ENCODE measurements around the gene RETREG2. TPM values are rescaled to one million over a fixed set of nuclear protein-coding genes. Genes with fewer than 3 reads are reported as not detected.

The RETREG2 gene
- polyA plus RNA-seq, 2 of the 4 experiments (the other 2 are of a cell fraction): 52.8 to 67.5 TPM

DNA sequence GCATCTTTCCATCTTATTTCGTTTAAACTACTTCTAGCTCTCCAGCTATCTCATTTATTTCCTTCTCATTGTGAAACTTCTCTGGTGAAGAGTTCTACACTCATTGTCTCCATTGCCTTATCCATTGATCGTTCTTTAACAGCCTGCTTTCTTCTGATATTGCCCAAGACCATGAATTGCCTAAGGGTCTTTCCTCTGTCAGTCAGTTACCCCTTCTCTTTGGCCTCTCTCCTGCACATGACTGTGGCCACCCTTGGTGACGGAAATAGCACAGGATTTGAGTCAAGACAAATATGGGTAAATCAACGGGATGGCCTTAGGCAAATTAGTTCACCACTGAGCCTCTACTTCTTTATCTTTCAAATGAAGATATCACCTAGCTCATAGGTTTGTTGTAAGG, 44.1 kb upstream of the RETREG2 start (continued):
- no peak for TF ChIP-seq ZNF302 (CRISPR knock-in tag; IDR thresholded peaks at IDR 0.05)
- no peak for TF ChIP-seq JUNB (IDR thresholded peaks at IDR 0.05)
- TF ChIP-seq NPAS2 (CRISPR knock-in tag; IDR thresholded peaks at IDR 0.05; ENCODE audit: borderline replicate concordance): no peak
- no peak for TF ChIP-seq FOSB (CRISPR knock-in tag; IDR thresholded peaks at IDR 0.05)

GRCh38 chr2:219140722-219141121, 37.4 kb upstream of the RETREG2 start:
- FAIRE-seq: no peak
- ChIA-PET POLR2A (no interaction called here), CTCF (interaction anchor here (0.7 to 21.6 kb wide), 5 partner anchors 14 to 264 kb away, joined by 4 to 332 read pairs (median 14); partner anchors contain the start of gene IHH)
- 89% methylated on average over 3 of the region's 3 CpGs for WGBS (ENCODE audit: missing lambda C conversion rate)
- H3K4me1 ChIP-seq: peaks cover 5% of the 10 kb centered on the region; the same call in 1 of the 3 replicates
- no peak overlapping the region for H3K4me2 ChIP-seq
- TF ChIP-seq CHD2 (IDR thresholded peaks at IDR 0.05; ENCODE audit: low read length, partially characterized antibody) (no peak), NPAS2 (CRISPR knock-in tag; IDR thresholded peaks at IDR 0.05; ENCODE audit: borderline replicate concordance) (no peak), E2F6 (IDR thresholded peaks at IDR 0.05; ENCODE audit: borderline replicate concordance, low read depth) (no peak), GATA3 (IDR thresholded peaks at IDR 0.05; ENCODE audit: borderline replicate concordance) (no peak), MAFK (IDR thresholded peaks at IDR 0.05; ENCODE audit: partially characterized antibody) (no peak)
- TF ChIP-seq, protein P1, sequence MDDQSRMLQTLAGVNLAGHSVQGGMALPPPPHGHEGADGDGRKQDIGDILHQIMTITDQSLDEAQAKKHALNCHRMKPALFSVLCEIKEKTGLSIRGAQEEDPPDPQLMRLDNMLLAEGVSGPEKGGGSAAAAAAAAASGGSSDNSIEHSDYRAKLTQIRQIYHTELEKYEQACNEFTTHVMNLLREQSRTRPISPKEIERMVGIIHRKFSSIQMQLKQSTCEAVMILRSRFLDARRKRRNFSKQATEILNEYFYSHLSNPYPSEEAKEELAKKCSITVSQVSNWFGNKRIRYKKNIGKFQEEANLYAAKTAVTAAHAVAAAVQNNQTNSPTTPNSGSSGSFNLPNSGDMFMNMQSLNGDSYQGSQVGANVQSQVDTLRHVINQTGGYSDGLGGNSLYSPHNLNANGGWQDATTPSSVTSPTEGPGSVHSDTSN (IDR thresholded peaks at IDR 0.05): no peak
- no peak overlapping the region for H3K4me3 ChIP-seq
- no peak for DNase-seq (ENCODE audit: low read depth in 1 of 2, low spot score in 1 of 2)
- no peaks in the 10 kb centered on the region for H3K9me3 ChIP-seq
- no peak overlapping the region for H3K27ac ChIP-seq
- no peak for ATAC-seq

- FAIRE-seq: no peak
- ChIA-PET POLR2A (no interaction called here), CTCF (interaction anchor here (0.6 to 21.6 kb wide), 9 partner anchors 12 to 266 kb away, joined by 3 to 332 read pairs (median 5); partner anchors contain the start of gene IHH)
- no peak for DNase-seq (ENCODE audit: low read depth in 1 of 2, low spot score in 1 of 2)
- Histone ChIP-seq H3K4me1 (peaks cover 5% of the 10 kb centered on the region; the same call in 1 of the 3 replicates), H3K4me2 (no peak overlapping the region), H3K4me3 (no peak overlapping the region), H3K27ac (no peak overlapping the region), H3K9me3 (no peaks in the 10 kb centered on the region)
- ATAC-seq: peak; percentile 68 to 70; a peak in 4 of 6 replicates
- WGBS (ENCODE audit: missing lambda C conversion rate): 71% methylated on average over 6 of the region's 6 CpGs
- TF ChIP-seq JUNB (IDR thresholded peaks at IDR 0.05) (no peak), NPAS2 (CRISPR knock-in tag; IDR thresholded peaks at IDR 0.05; ENCODE audit: borderline replicate concordance) (no peak), HOXB5 (CRISPR knock-in tag; IDR thresholded peaks at IDR 0.05) (no peak), USF2 (IDR thresholded peaks at IDR 0.05) (no peak), EHF (CRISPR knock-in tag; IDR thresholded peaks at IDR 0.05) (no peak), FOXS1 (CRISPR knock-in tag; IDR thresholded peaks at IDR 0.05) (no peak), ZNF302 (CRISPR knock-in tag; IDR thresholded peaks at IDR 0.05) (no peak), EHMT2 (IDR thresholded peaks at IDR 0.05; ENCODE audit: low read depth) (no peak), KDM5A (IDR thresholded peaks at IDR 0.05) (no peak), RAD21 (conservative IDR thresholded peaks at IDR 0.05 in 1 of 2, IDR thresholded peaks at IDR 0.05 in 1 of 2) (no peak), KDM1A (IDR thresholded peaks at IDR 0.05; ENCODE audit: low read depth) (no peak), E2F6 (IDR thresholded peaks at IDR 0.05; ENCODE audit: borderline replicate concordance, low read depth) (no peak), NFE2L2 (conservative IDR thresholded peaks at IDR 0.05; ENCODE audit: low read length) (no peak), CHD2 (IDR thresholded peaks at IDR 0.05; ENCODE audit: low read length, partially characterized antibody) (no peak), RCOR1 (IDR thresholded peaks at IDR 0.05; ENCODE audit: low read depth, low read length) (no peak)
- TF ChIP-seq, protein P2, sequence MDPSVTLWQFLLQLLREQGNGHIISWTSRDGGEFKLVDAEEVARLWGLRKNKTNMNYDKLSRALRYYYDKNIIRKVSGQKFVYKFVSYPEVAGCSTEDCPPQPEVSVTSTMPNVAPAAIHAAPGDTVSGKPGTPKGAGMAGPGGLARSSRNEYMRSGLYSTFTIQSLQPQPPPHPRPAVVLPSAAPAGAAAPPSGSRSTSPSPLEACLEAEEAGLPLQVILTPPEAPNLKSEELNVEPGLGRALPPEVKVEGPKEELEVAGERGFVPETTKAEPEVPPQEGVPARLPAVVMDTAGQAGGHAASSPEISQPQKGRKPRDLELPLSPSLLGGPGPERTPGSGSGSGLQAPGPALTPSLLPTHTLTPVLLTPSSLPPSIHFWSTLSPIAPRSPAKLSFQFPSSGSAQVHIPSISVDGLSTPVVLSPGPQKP (IDR thresholded peaks at IDR 0.05; ENCODE audit: low read depth, low read length): no peak
- TF ChIP-seq, protein P3, sequence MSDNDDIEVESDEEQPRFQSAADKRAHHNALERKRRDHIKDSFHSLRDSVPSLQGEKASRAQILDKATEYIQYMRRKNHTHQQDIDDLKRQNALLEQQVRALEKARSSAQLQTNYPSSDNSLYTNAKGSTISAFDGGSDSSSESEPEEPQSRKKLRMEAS (IDR thresholded peaks at IDR 0.05): no peak
Observed at GRCh38 chr2:219142329-219142728, 35.7 kb upstream of the RETREG2 start.

Measured in A549 (cell line).